GM12892 (cell line): Measurements from ENCODE around the gene COP1.

ENCODE experiments used
- POLR2A ChIP-seq: IDR thresholded peaks from 2 replicates; pipeline ENCODE4 v1.6.1; 2011; ENCODE audit warnings: low read depth, low read length, control low read depth
- POLR2AphosphoS5 ChIP-seq: IDR thresholded peaks from 2 replicates; pipeline ENCODE4 v1.6.1; 2011; ENCODE audit warnings: low read depth, low read length, control low read depth
- TAF1 ChIP-seq: IDR thresholded peaks from 2 replicates; pipeline ENCODE4 v1.6.1; 2011; ENCODE audit warnings: low read depth, mild to moderate bottlenecking, control low read depth, low read length, borderline replicate concordance

DNA sequence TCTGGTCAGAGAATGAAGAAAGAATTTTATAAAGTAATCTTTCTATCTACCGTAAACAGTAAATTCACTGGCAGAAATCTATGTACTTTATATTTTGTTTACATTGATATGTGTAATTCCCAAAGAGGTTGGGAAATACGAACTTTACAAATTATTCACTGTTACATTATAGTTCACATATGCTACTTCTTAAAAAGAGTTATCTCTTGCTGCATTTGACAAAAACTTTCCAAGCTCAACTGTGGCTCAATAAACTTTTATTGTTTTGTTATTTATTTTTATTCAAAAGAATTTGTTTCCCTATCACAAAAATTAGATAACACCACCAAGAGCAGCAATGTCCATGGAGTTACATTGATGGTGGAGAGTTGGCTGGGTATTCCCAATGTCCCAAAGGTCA lies 262.5 kb downstream of the COP1 start:
- TF ChIP-seq POLR2A (no peak), POLR2AphosphoS5 (no peak), TAF1 (no peak)
